ENCODE measurements around the gene VIT. TPM values are rescaled to one million over a fixed set of nuclear protein-coding genes. Genes with fewer than 3 reads are reported as not detected.

Gene VIT
- total RNA-seq, 6 experiments from 2014 or later: 3.7 to 11.6 (median 9.7) TPM

GRCh38 chr2:36843838-36844237 is 147.3 kb downstream of the VIT start:
- no peak for DNase-seq
- Mint-ChIP-seq H3K4me3 (no peak overlapping the region), H3K9me3 (no peaks in the 10 kb centered on the region), H3K36me3 (ENCODE audit: low read depth) (peaks cover 12% of the 10 kb centered on the region; the same call in 1 of the 2 replicates), H3K4me1 (ENCODE audit: low read depth) (no peaks in the 10 kb centered on the region), H3K27ac (no peak overlapping the region), H3K27me3 (ENCODE audit: insufficient read depth) (no peaks in the 10 kb centered on the region; the same call in 1 of the 2 replicates)
- no peak for TF ChIP-seq CTCF (IDR thresholded peaks at IDR 0.05)

- H3K4me3 Mint-ChIP-seq: no peak overlapping the region
- no peak overlapping the region for H3K27ac Mint-ChIP-seq
- H3K4me1 Mint-ChIP-seq (ENCODE audit: low read depth): no peaks in the 10 kb centered on the region
- no peak for TF ChIP-seq CTCF (IDR thresholded peaks at IDR 0.05)
- no peaks in the 10 kb centered on the region for H3K27me3 Mint-ChIP-seq (ENCODE audit: insufficient read depth)
- peaks cover 27% of the 10 kb centered on the region for H3K36me3 Mint-ChIP-seq (ENCODE audit: low read depth)
- DNase-seq: no peak
- no peaks in the 10 kb centered on the region for H3K9me3 Mint-ChIP-seq
Measured at GRCh38 chr2:36849265-36849664, 152.8 kb downstream of the VIT start.

GRCh38 chr2:36854241-36854640 is 157.7 kb downstream of the VIT start:
- Mint-ChIP-seq H3K9me3 (no peaks in the 10 kb centered on the region), H3K27ac (no peak overlapping the region), H3K27me3 (ENCODE audit: insufficient read depth) (no peaks in the 10 kb centered on the region), H3K36me3 (ENCODE audit: low read depth) (peaks cover 24% of the 10 kb centered on the region), H3K4me1 (ENCODE audit: low read depth) (peaks cover 9% of the 10 kb centered on the region; the same call in 1 of the 2 replicates), H3K4me3 (no peak overlapping the region)
- no peak for DNase-seq
- TF ChIP-seq CTCF (IDR thresholded peaks at IDR 0.05): no peak

- TF ChIP-seq CTCF (IDR thresholded peaks at IDR 0.05): no peak
- Mint-ChIP-seq H3K36me3 (ENCODE audit: low read depth) (peaks cover 12% of the 10 kb centered on the region), H3K4me1 (ENCODE audit: low read depth) (peaks cover 14% of the 10 kb centered on the region; the same call in 1 of the 2 replicates), H3K4me3 (no peak overlapping the region), H3K9me3 (no peaks in the 10 kb centered on the region), H3K27me3 (ENCODE audit: insufficient read depth) (no peaks in the 10 kb centered on the region), H3K27ac (no peak overlapping the region)
- no peak for DNase-seq
Measured at GRCh38 chr2:36855429-36855828, 158.9 kb downstream of the VIT start.

GRCh38 chr2:36857713-36858112 is 161.2 kb downstream of the VIT start:
- no peak for DNase-seq
- Mint-ChIP-seq H3K27me3 (ENCODE audit: insufficient read depth) (no peaks in the 10 kb centered on the region), H3K9me3 (no peaks in the 10 kb centered on the region), H3K4me3 (no peak overlapping the region), H3K27ac (no peak overlapping the region), H3K36me3 (ENCODE audit: low read depth) (peaks cover 10% of the 10 kb centered on the region), H3K4me1 (ENCODE audit: low read depth) (peaks cover 14% of the 10 kb centered on the region; the same call in 1 of the 2 replicates)
- TF ChIP-seq CTCF (IDR thresholded peaks at IDR 0.05): no peak

All from HFFc6 (cell line).